ENCODE results near the gene TANGO2.

GRCh38 chr22:20066617-20067383 lies 45.9 kb downstream of the TANGO2 start:
- no peak for TF ChIP-seq POLR2A (IDR thresholded peaks at IDR 0.05)
- TF ChIP-seq CTCF (IDR thresholded peaks at IDR 0.05) = no peak
